AG04449 (cell line): Measurements from ENCODE around the gene GPR37L1.

Experiments used
- CTCF ChIA-PET: fragments of 350-600 bp; formaldehyde crosslinking; extraction: SDS; loops from one replicate; lab custom pipeline; 2021; ENCODE audit warnings: antibody characterized with exemption; lab: Yijun Ruan, JAX
- POLR2A ChIA-PET: fragments of 400-600, 350-600 bp; formaldehyde crosslinking; extraction: SDS; loops from one replicate; lab custom pipeline; 2020; ENCODE audit warnings: antibody characterized with exemption, inconsistent platforms; lab: Yijun Ruan, JAX
- DNase-seq: peaks from one replicate; pipeline ENCODE4 v3.0.0-alpha.2; 2010; ENCODE audit warnings: low read depth, low spot score
- H3K4me3 ChIP-seq: 2 replicates; pipeline ENCODE4 v1.5.1; 2011; ENCODE audit warnings: low read depth, mild to moderate bottlenecking, control low read depth, low read length
- CTCF ChIP-seq: IDR thresholded peaks from one replicate; pipeline ENCODE4 v1.5.1; 2011; ENCODE audit warnings: mild to moderate bottlenecking, moderate library complexity, low read length, control low read depth, inconsistent platforms; ENCODE audit not compliant: insufficient read depth; ENCODE audit errors: missing control alignments

Gene GPR37L1

DNA sequence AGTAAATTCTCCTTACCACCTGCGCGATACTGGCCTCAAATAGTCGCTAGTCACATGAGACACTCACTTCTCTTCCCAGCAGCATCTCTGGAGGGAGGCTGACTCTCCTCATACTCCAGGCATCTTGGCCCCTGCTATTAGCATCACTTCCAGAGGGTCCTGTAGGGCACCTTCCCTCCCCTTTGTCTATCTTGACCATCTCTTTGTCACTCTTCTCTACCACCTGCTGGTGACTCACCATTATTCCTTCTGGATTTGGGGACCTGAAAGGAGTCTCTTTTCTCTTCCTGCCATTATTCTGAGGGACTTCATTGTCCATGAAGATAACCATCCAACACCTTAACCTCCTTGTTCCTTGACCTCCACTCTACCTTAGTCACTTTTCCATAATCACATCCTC is 31.7 kb upstream of the GPR37L1 start:
- POLR2A ChIA-PET, result no interaction called here
- TF ChIP-seq CTCF, result no peak
- no peak for DNase-seq
- CTCF ChIA-PET, result interaction anchor here (0.7 kb wide), 1 partner anchor 13 kb away, joined by 3 read pairs; no protein-coding TSS in a partner anchor
- no peak overlapping the region for H3K4me3 ChIP-seq

DNA sequence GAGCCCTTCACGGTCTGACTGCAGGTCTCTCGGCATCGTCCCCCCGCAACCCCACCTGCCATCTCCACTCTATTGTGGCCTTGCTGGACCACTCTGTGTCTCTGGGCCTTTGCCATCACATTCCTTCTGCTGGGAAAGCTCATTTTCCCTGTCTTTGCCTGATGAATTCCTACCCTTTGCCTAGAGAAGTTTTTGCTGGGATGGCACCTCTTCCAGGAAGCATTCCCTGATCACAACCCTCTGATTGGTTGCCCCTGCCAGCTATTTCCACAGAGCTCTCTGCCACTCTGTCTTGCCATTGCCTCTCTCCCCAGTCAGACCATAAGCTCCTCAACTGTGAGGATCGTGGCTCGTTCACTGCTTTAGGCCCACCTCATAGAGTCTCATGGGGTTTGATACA is 28.9 kb upstream of the GPR37L1 start:
- H3K4me3 ChIP-seq, result no peak overlapping the region
- ChIA-PET POLR2A (interaction anchor here (0.8 kb wide), 1 partner anchor 17 kb away, joined by 3 read pairs; no protein-coding TSS in a partner anchor), CTCF (interaction anchor here (0.6 to 1.4 kb wide), 4 partner anchors 19 to 94 kb away, joined by 3 to 4 read pairs (median 3); no protein-coding TSS in a partner anchor)
- no peak for DNase-seq
- no peak for TF ChIP-seq CTCF

- ChIA-PET POLR2A (no interaction called here), CTCF (interaction anchor here (0.8 to 1.9 kb wide), 3 partner anchors 34 to 102 kb away, joined by 3 to 7 read pairs (median 4); no protein-coding TSS in a partner anchor)
- no peak overlapping the region for H3K4me3 ChIP-seq
- DNase-seq, result no peak
- TF ChIP-seq CTCF, result no peak
These were observed 21.5 kb upstream of the GPR37L1 start for GRCh38 chr1:202101184-202101583.

DNA sequence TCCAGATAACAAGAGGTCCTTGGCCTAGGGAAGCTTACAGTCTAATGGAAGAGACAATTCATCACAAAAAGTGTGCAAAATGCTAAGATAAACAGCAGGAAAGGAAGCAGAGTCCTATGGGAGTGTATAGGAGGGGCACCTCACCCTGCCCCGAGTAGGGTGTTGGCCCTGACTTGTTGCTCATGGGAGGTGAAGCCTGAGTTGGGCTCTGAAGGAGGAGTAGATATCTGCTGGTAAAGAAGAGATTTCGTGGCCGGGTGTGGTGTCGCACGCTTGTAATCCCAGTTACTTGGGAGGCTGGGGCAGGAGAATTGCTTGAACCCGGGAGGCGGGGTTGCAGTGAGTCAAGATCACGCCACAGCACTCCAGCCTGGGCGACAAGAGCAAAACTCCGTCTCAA is 18.6 kb upstream of the GPR37L1 start:
- H3K4me3 ChIP-seq, result no peak overlapping the region
- TF ChIP-seq CTCF, result no peak
- ChIA-PET POLR2A (no interaction called here), CTCF (interaction anchor here (1.0 to 7.3 kb wide), 4 partner anchors 13 to 104 kb away, joined by 3 to 67 read pairs (median 16); partner anchors contain the start of gene GPR37L1)
- no peak for DNase-seq

DNA sequence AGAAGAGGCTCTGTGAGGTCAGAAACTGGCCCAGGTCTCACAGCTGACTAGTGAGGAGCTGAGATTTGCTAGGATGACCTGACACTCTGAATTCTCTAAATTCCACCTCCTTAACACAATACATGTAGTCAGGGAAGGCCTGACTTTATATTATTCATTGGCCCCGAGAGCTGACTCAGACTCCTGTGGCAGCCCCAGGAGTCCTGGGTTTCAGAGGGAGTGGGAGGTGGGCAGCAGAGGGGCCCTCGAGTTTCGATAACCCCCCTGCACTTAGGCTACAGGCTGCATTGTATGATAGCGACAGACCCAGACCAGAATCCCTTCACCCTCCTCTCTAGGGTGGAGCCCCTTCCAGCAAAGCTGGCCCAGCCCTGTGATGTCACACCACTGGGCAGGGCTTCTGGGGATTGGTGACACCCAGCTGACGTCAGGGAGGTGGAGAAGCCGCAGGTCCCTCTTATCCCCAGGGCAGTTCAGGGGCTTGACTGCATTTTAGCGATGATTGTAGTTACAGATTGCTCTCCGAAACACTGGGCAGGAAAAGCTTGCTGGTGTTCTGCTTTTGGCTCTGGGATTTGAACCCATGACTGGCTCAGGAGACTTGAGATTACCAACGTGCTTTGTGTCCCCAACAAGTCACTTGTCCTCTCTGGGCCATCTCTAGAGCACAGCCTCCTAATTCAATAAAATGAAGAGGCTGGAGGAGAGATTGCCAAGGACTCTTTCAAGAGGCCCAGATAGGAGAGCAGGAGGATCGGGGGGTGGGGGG is 17.0 kb upstream of the GPR37L1 start:
- no peak for TF ChIP-seq CTCF
- no peak for DNase-seq
- CTCF ChIA-PET, result interaction anchor here (0.6 to 7.3 kb wide), 6 partner anchors 15 to 133 kb away, joined by 3 to 67 read pairs (median 11); partner anchors contain the start of gene GPR37L1
- POLR2A ChIA-PET, result no interaction called here
- H3K4me3 ChIP-seq, result no peak overlapping the region

GRCh38 chr1:202106340-202107254 is 16.1 kb upstream of the GPR37L1 start:
- ChIA-PET POLR2A (no interaction called here), CTCF (interaction anchor here (0.6 to 7.3 kb wide), 7 partner anchors 14 to 134 kb away, joined by 3 to 67 read pairs (median 8); partner anchors contain the start of gene GPR37L1)
- H3K4me3 ChIP-seq, result no peak overlapping the region
- TF ChIP-seq CTCF, result no peak
- DNase-seq, result no peak
